22Rv1 (cell line): ENCODE measurements around the gene IL19.

ENCODE experiments used
- H3K27ac ChIP-seq: fragments of 450-650 bp; 2 replicates; pipeline ENCODE4 v1.5.1; 2017
- CTCF ChIP-seq: fragments of 450-650 bp; IDR thresholded peaks from 2 replicates; pipeline ENCODE4 v1.5.1; 2017; ENCODE audit warnings: mild to moderate bottlenecking
- ZFX ChIP-seq: fragments of 450-650 bp; IDR thresholded peaks from 2 replicates; pipeline ENCODE4 v1.6.1; 2017; ENCODE audit warnings: antibody characterized with exemption, borderline replicate concordance

Gene IL19

DNA sequence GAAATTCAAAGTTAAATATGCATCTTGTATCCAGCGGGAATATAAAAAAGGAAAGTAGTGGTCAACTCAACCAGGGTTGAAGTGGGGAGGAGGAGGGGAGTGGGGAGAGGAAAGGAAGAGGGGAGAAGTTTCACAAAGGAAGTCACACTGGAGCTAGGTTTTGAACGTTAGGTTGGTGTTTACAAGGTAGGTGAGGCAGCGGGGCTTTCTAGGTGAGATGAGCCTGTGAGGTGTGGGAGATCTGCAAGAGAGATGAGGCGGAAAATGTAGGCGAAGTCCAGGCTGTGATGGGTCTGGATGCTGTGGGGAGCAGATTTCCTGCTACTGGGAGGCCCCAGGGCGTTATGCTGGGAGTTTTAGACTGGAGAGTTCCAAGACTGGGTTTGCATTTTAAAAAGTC, 58.7 kb downstream of the IL19 start:
- TF ChIP-seq ZFX, result no peak
- no peak for TF ChIP-seq CTCF
- no peak overlapping the region for H3K27ac ChIP-seq

GRCh38 chr1:206829875-206830274, 59.3 kb downstream of the IL19 start:
- no peak for TF ChIP-seq CTCF
- TF ChIP-seq ZFX, result no peak
- no peak overlapping the region for H3K27ac ChIP-seq

GRCh38 chr1:206831650-206832049, 61.1 kb downstream of the IL19 start:
- no peak for TF ChIP-seq ZFX
- no peak for TF ChIP-seq CTCF
- no peak overlapping the region for H3K27ac ChIP-seq

- H3K27ac ChIP-seq, result no peak overlapping the region
- TF ChIP-seq ZFX, result no peak
- TF ChIP-seq CTCF, result no peak
These were observed 61.8 kb downstream of the IL19 start for GRCh38 chr1:206832352-206832880.

GRCh38 chr1:206833106-206833680, 62.6 kb downstream of the IL19 start:
- no peak overlapping the region for H3K27ac ChIP-seq
- TF ChIP-seq ZFX (no peak), CTCF (no peak)

DNA sequence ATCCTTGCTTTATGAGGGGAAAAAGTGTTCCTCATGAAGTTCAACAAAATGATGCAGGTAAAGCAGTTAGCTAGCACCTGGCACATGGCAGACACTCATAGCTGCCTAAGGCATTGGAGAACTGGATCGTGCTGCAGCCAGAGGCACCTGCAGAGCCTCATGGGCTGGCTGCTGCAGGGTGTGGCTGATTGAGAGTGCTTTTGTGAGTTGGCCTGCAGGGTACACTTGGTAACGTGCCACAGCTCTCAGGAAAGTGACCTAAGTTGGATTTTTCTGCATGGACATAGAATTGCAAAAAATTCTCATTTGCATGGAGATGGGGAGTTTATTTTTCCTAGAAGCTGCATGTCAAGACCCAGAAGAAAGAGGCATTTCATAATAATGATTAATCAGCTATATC, 63.2 kb downstream of the IL19 start:
- TF ChIP-seq CTCF (no peak), ZFX (no peak)

DNA sequence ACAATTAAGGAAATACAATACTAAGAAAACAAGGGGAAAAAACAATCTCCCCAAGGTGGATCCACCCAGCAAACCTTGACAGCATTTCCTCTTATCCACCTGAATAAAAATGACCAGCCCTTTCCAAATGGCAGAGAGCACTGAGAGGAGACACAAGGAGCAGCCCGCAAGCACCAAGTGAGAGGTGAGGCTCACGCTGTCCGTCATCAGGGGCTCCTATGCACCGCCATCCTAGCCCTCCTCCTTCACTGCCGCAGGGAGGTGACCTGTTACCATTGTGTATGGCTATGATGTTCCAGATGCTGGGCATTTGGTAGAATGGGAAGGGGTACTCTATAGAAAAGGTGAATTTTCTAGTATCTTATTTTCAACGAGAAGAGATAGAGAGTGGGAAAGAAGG, 63.6 kb downstream of the IL19 start:
- no peak overlapping the region for H3K27ac ChIP-seq
- no peak for TF ChIP-seq CTCF

More for the DNA sequence above, 63.2 kb downstream of the IL19 start:
- H3K27ac ChIP-seq, result no peak overlapping the region
